ENCODE results near the gene DCK.

DCK gene

DNA sequence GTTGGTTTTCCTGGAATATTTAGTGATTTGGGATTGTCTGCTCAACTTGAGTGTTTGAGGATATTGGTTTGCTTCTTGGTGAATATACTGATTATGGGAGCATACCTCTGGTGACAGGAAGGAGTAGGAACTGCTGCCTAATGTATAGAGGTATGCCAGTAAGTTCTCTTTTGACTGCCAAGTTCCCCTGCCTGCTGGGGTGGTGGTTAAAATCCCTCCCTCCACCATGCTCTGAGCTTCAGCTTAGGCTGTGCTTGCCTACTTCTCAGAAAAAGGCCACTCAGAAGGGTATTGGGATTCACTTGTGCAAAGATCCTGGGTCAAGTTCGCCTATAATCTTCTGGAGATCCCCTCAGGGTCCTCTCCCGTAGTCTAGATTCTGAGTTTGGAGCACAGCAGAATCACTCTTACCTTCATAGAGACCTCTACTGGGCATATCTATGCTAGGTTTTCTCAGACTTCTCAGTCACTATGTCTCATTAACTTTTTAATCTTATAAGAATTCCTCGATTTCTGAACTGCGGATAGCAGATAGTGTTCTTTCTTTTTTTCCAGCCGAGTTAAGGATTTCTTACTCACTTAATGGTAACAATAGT lies 44.7 kb upstream of the DCK start:
- H3K14ac ChIP-seq (ENCODE audit: low read length): no peak overlapping the region
- peak overlapping the region; percentile 53 for H3K18ac ChIP-seq (ENCODE audit: low read length)
- peak overlapping the region; percentile 62 for H3K4ac ChIP-seq (ENCODE audit: low read depth, low read length)
- no peaks in the 10 kb centered on the region for H3K27me3 ChIP-seq (ENCODE audit: insufficient read depth, low read length)
- H3K79me1 ChIP-seq (ENCODE audit: low read length): no peaks in the 10 kb centered on the region
- no peak overlapping the region for H2BK5ac ChIP-seq (ENCODE audit: low read depth, low read length, poor library complexity)
- H3K9ac ChIP-seq (ENCODE audit: low read length): peak overlapping the region; percentile 2
- no peaks in the 10 kb centered on the region for H3K9me3 ChIP-seq (ENCODE audit: insufficient read depth, low read depth, low read length)
- no peaks in the 10 kb centered on the region for H3K36me3 ChIP-seq (ENCODE audit: control insufficient read depth in 1 of 2, insufficient read depth in 2 of 2, low read length in 2 of 2)
- H2AK5ac ChIP-seq (ENCODE audit: low read length): no peak overlapping the region
- no peak overlapping the region for H2BK12ac ChIP-seq (ENCODE audit: low read length)
- H4K8ac ChIP-seq (ENCODE audit: low read depth, low read length): no peak overlapping the region
- H4K12ac ChIP-seq (ENCODE audit: low read depth, low read length): no peak overlapping the region
- no peaks in the 10 kb centered on the region for H3K4me1 ChIP-seq (ENCODE audit: control insufficient read depth in 1 of 2, insufficient read depth in 2 of 2, low read length in 2 of 2)
- H3K27ac ChIP-seq (ENCODE audit: low read depth, low read length): no peak overlapping the region
- H3K79me2 ChIP-seq (ENCODE audit: control insufficient read depth, insufficient read depth, low read length, poor library complexity): no peaks in the 10 kb centered on the region
- DNase-seq: no peak
- H3K4me2 ChIP-seq (ENCODE audit: low read length): no peak overlapping the region
- no peak overlapping the region for H3K23ac ChIP-seq (ENCODE audit: low read length)
- WGBS (ENCODE audit: extremely low coverage, insufficient coverage, insufficient read length): no CpG with 5 or more reads among the region's 5 CpGs
- no peak overlapping the region for H3K4me3 ChIP-seq (ENCODE audit: low read depth, low read length)
- no peak overlapping the region for H2BK120ac ChIP-seq (ENCODE audit: insufficient read depth, low read length, poor library complexity)
- no peak overlapping the region for H2AFZ ChIP-seq (ENCODE audit: insufficient read depth, low read length, poor library complexity)
- H4K91ac ChIP-seq (ENCODE audit: low read depth, low read length): no peak overlapping the region

DNA sequence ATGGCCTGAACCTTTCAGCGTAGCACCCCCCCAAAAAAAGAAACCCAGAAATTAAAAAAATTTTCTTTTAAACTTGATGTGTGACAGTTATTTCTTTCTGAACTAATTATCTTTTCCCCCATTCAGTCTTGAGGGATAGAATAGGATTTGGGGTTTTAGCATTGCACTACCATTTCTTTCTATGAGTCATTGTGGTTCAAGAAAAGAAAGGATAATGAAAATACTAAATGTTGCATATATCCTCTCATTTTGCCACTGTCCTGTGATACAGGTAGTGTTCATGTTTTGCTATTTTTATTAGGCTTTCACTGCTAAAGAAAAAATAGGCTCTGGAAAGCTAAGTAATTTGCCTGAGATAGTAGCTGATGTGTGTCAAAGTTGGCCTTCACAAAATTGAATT lies 39.4 kb upstream of the DCK start:
- no peak overlapping the region for H3K14ac ChIP-seq (ENCODE audit: low read length)
- no peaks in the 10 kb centered on the region for H3K4me1 ChIP-seq (ENCODE audit: control insufficient read depth in 1 of 2, insufficient read depth in 2 of 2, low read length in 2 of 2)
- no peaks in the 10 kb centered on the region for H3K27me3 ChIP-seq (ENCODE audit: insufficient read depth, low read length)
- no peak overlapping the region for H2BK5ac ChIP-seq (ENCODE audit: low read depth, low read length, poor library complexity)
- H3K4ac ChIP-seq (ENCODE audit: low read depth, low read length): no peak overlapping the region
- H4K91ac ChIP-seq (ENCODE audit: low read depth, low read length): no peak overlapping the region
- H3K4me2 ChIP-seq (ENCODE audit: low read length): no peak overlapping the region
- no peak overlapping the region for H2AK5ac ChIP-seq (ENCODE audit: low read length)
- no peak overlapping the region for H2BK120ac ChIP-seq (ENCODE audit: insufficient read depth, low read length, poor library complexity)
- no peak overlapping the region for H2BK12ac ChIP-seq (ENCODE audit: low read length)
- no peak for DNase-seq
- no peak overlapping the region for H4K8ac ChIP-seq (ENCODE audit: low read depth, low read length)
- WGBS (ENCODE audit: extremely low coverage, insufficient coverage, insufficient read length): no CpG with 5 or more reads among the region's 1 CpG
- no peak overlapping the region for H3K27ac ChIP-seq (ENCODE audit: low read depth, low read length)
- no peak overlapping the region for H3K9ac ChIP-seq (ENCODE audit: low read length)
- H4K12ac ChIP-seq (ENCODE audit: low read depth, low read length): no peak overlapping the region
- no peak overlapping the region for H3K18ac ChIP-seq (ENCODE audit: low read length)
- peaks cover under 1 to 3% of the 10 kb centered on the region in 2 experiments for H3K36me3 ChIP-seq (ENCODE audit: control insufficient read depth in 1 of 2, insufficient read depth in 2 of 2, low read length in 2 of 2)
- H3K4me3 ChIP-seq (ENCODE audit: low read depth, low read length): no peak overlapping the region
- no peaks in the 10 kb centered on the region for H3K79me1 ChIP-seq (ENCODE audit: low read length)
- no peaks in the 10 kb centered on the region for H3K79me2 ChIP-seq (ENCODE audit: control insufficient read depth, insufficient read depth, low read length, poor library complexity)
- no peaks in the 10 kb centered on the region for H3K9me3 ChIP-seq (ENCODE audit: insufficient read depth, low read depth, low read length)
- no peak overlapping the region for H2AFZ ChIP-seq (ENCODE audit: insufficient read depth, low read length, poor library complexity)
- no peak overlapping the region for H3K23ac ChIP-seq (ENCODE audit: low read length)

DNA sequence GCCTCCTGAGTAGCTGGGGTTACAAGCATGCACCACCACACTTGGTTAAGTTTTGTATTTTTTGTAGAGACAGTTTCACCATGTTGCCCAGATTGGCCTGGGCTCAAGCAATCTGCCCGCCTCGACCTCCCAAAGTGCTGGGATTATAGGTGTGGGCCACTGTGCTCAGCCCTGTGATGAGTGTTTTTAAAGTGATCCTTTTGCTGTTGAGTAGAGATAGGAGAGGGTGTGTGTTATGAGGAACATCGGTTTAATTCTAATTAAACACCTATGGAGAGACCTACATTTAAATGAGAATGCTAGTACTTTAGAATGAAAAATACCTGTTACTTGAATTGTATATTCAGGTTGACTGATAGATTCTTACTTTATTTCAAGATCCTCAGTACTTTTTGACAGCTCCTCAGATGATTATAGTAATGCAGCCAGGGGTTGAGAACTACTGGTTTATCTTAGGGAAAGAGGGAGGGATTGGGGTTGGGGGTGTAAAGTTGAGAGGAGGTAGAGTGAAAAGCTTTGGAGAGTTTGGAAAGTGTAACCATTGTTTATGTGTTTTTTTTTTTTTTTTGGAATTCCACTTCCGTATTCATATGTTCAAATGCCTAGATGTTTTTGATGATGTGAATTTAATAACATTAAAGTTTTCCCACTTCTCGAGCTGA lies 36.8 kb upstream of the DCK start:
- Histone ChIP-seq H3K9ac (ENCODE audit: low read length) (no peak overlapping the region), H3K23ac (ENCODE audit: low read length) (no peak overlapping the region), H3K4ac (ENCODE audit: low read depth, low read length) (no peak overlapping the region), H4K8ac (ENCODE audit: low read depth, low read length) (no peak overlapping the region), H3K18ac (ENCODE audit: low read length) (no peak overlapping the region), H3K4me3 (ENCODE audit: low read depth, low read length) (no peak overlapping the region), H2BK5ac (ENCODE audit: low read depth, low read length, poor library complexity) (no peak overlapping the region), H4K91ac (ENCODE audit: low read depth, low read length) (no peak overlapping the region), H2BK120ac (ENCODE audit: insufficient read depth, low read length, poor library complexity) (no peak overlapping the region), H2AFZ (ENCODE audit: insufficient read depth, low read length, poor library complexity) (no peak overlapping the region), H3K14ac (ENCODE audit: low read length) (no peak overlapping the region), H3K79me2 (ENCODE audit: control insufficient read depth, insufficient read depth, low read length, poor library complexity) (no peaks in the 10 kb centered on the region), H3K36me3 (ENCODE audit: control insufficient read depth in 1 of 2, insufficient read depth in 2 of 2, low read length in 2 of 2) (peaks cover 3% of the 10 kb centered on the region in 2 experiments), H3K4me1 (ENCODE audit: control insufficient read depth in 1 of 2, insufficient read depth in 2 of 2, low read length in 2 of 2) (no peaks in the 10 kb centered on the region), H3K4me2 (ENCODE audit: low read length) (no peak overlapping the region), H3K27me3 (ENCODE audit: insufficient read depth, low read length) (no peaks in the 10 kb centered on the region), H3K27ac (ENCODE audit: low read depth, low read length) (no peak overlapping the region), H2AK5ac (ENCODE audit: low read length) (no peak overlapping the region), H3K9me3 (ENCODE audit: insufficient read depth, low read depth, low read length) (no peaks in the 10 kb centered on the region), H3K79me1 (ENCODE audit: low read length) (no peaks in the 10 kb centered on the region), H4K12ac (ENCODE audit: low read depth, low read length) (no peak overlapping the region), H2BK12ac (ENCODE audit: low read length) (no peak overlapping the region)
- WGBS (ENCODE audit: extremely low coverage, insufficient coverage, insufficient read length): no CpG with 5 or more reads among the region's 5 CpGs
- no peak for DNase-seq

DNA sequence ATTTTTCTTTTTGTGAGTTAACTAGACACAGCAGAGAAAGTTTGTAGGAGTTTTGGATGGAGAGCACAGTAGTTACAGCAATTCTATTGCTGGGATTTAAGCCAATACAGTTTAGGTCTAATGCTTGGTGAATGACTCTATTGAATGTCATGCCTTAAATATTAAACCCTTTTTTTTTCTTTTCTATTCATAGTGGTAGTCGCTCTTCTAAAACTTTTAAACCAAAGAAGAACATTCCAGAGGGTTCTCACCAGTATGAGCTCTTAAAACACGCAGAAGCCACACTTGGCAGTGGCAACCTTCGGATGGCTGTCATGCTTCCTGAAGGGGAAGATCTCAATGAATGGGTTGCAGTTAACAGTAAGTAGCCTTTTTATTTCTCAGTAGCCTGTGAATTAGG lies 34.8 kb upstream of the DCK start:
- H3K79me1 ChIP-seq (ENCODE audit: low read length): no peaks in the 10 kb centered on the region
- H2AFZ ChIP-seq (ENCODE audit: insufficient read depth, low read length, poor library complexity): no peak overlapping the region
- H2BK120ac ChIP-seq (ENCODE audit: insufficient read depth, low read length, poor library complexity): no peak overlapping the region
- no peaks in the 10 kb centered on the region for H3K9me3 ChIP-seq (ENCODE audit: insufficient read depth, low read depth, low read length)
- no peak overlapping the region for H3K23ac ChIP-seq (ENCODE audit: low read length)
- no peak overlapping the region for H3K9ac ChIP-seq (ENCODE audit: low read length)
- no peaks in the 10 kb centered on the region for H3K79me2 ChIP-seq (ENCODE audit: control insufficient read depth, insufficient read depth, low read length, poor library complexity)
- H3K4me1 ChIP-seq (ENCODE audit: control insufficient read depth in 1 of 2, insufficient read depth in 2 of 2, low read length in 2 of 2): no peaks in the 10 kb centered on the region
- DNase-seq: no peak
- H2AK5ac ChIP-seq (ENCODE audit: low read length): no peak overlapping the region
- no peak overlapping the region for H4K91ac ChIP-seq (ENCODE audit: low read depth, low read length)
- no peak overlapping the region for H4K8ac ChIP-seq (ENCODE audit: low read depth, low read length)
- H3K4me3 ChIP-seq (ENCODE audit: low read depth, low read length): no peak overlapping the region
- H3K27ac ChIP-seq (ENCODE audit: low read depth, low read length): no peak overlapping the region
- no peak overlapping the region for H2BK5ac ChIP-seq (ENCODE audit: low read depth, low read length, poor library complexity)
- no peaks in the 10 kb centered on the region for H3K27me3 ChIP-seq (ENCODE audit: insufficient read depth, low read length)
- no CpG with 5 or more reads among the region's 3 CpGs for WGBS (ENCODE audit: extremely low coverage, insufficient coverage, insufficient read length)
- H3K14ac ChIP-seq (ENCODE audit: low read length): no peak overlapping the region
- H3K4ac ChIP-seq (ENCODE audit: low read depth, low read length): no peak overlapping the region
- H3K18ac ChIP-seq (ENCODE audit: low read length): no peak overlapping the region
- H2BK12ac ChIP-seq (ENCODE audit: low read length): no peak overlapping the region
- no peak overlapping the region for H3K4me2 ChIP-seq (ENCODE audit: low read length)
- no peak overlapping the region for H4K12ac ChIP-seq (ENCODE audit: low read depth, low read length)
- H3K36me3 ChIP-seq (ENCODE audit: control insufficient read depth in 1 of 2, insufficient read depth in 2 of 2, low read length in 2 of 2): peaks cover 5 to 7% of the 10 kb centered on the region in 2 experiments
